ENCODE results near the gene SPRYD3.
"Not testable (repeated sequence)": the region's sequence is repeated elsewhere in the genome, so short reads cannot be mapped to it uniquely, and the experiment has no call there.

Gene SPRYD3

DNA sequence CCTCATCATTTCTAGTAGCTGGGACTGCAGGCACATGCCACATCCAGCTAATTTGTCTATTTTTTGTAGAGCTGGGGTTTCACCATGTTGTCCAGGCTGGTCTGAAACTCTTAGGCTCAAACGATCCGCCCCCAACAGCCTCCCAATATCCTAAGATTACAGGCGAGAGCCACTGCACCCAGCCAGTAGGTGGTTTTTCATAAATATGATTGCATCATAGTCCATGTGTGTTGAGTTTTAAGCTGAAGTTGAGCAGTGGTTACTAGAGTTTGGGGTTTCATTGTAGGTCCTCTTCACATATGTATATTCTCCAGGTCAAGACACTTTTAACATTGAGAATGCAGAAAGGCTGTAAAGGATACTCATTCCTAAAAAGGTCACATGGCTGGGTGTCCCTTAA lies 42.4 kb downstream of the SPRYD3 start:
- Histone ChIP-seq H3K9me2 (replicated peaks; ENCODE audit: control insufficient read depth, low read length) (no peaks in the 10 kb centered on the region), H3F3A (ENCODE audit: control insufficient read depth, insufficient read depth) (peaks cover 30% of the 10 kb centered on the region), H3K4me3 (ENCODE audit: low read length) (no peak overlapping the region), H4K20me1 (ENCODE audit: control insufficient read depth, insufficient read depth, low read depth, low read length) (peaks cover 6% of the 10 kb centered on the region; the same call in 1 of the 2 replicates), H3K4me1 (ENCODE audit: control insufficient read depth, low read length) (no peaks in the 10 kb centered on the region), H3K27me3 (ENCODE audit: control insufficient read depth, low read length) (no peaks in the 10 kb centered on the region), H3K36me3 (ENCODE audit: control insufficient read depth, low read length) (peaks cover 82% of the 10 kb centered on the region), H3K79me2 (ENCODE audit: control insufficient read depth, low read length) (peaks cover 2% of the 10 kb centered on the region; the same call in 1 of the 2 replicates), H3K9me3 (ENCODE audit: control insufficient read depth, insufficient read depth, low read length) (no peaks in the 10 kb centered on the region), H3K4me2 (ENCODE audit: low read length) (no peak overlapping the region), H3K27ac (ENCODE audit: low read depth, low read length) (no peak overlapping the region)
- TF ChIP-seq, protein P1, sequence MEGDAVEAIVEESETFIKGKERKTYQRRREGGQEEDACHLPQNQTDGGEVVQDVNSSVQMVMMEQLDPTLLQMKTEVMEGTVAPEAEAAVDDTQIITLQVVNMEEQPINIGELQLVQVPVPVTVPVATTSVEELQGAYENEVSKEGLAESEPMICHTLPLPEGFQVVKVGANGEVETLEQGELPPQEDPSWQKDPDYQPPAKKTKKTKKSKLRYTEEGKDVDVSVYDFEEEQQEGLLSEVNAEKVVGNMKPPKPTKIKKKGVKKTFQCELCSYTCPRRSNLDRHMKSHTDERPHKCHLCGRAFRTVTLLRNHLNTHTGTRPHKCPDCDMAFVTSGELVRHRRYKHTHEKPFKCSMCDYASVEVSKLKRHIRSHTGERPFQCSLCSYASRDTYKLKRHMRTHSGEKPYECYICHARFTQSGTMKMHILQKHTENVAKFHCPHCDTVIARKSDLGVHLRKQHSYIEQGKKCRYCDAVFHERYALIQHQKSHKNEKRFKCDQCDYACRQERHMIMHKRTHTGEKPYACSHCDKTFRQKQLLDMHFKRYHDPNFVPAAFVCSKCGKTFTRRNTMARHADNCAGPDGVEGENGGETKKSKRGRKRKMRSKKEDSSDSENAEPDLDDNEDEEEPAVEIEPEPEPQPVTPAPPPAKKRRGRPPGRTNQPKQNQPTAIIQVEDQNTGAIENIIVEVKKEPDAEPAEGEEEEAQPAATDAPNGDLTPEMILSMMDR (IDR thresholded peaks at IDR 0.05; ENCODE audit: low read depth, low read length, poor library complexity, severe bottlenecking): no peak
- TF ChIP-seq EZH2phosphoT487 (IDR thresholded peaks at IDR 0.05; ENCODE audit: borderline replicate concordance, low read length): no peak

DNA sequence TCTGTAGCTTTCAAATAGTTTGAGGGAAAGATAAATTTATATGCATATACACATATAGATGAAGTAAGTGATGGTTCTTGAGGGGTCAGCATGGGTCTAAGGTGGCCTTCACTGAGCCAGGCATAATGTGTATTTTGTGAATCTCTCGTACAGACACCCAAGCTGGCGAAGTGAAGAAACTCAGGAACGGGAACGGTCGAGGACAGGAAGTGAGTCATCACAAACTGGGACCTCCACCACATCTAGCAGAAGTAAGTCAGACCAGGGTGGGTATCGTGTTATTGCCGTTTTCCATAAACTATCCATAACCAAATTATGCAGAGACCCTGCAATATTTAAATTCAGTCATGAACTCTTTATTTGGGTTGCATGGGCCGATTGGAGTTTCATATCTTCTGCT lies 44.7 kb downstream of the SPRYD3 start:
- Histone ChIP-seq H3K79me2 (ENCODE audit: control insufficient read depth, low read length) (peaks cover 14% of the 10 kb centered on the region), H4K20me1 (ENCODE audit: control insufficient read depth, insufficient read depth, low read depth, low read length) (peaks cover 6% of the 10 kb centered on the region; the same call in 1 of the 2 replicates), H3K9me2 (replicated peaks; ENCODE audit: control insufficient read depth, low read length) (no peaks in the 10 kb centered on the region), H3K4me1 (ENCODE audit: control insufficient read depth, low read length) (no peaks in the 10 kb centered on the region), H3K9me3 (ENCODE audit: control insufficient read depth, insufficient read depth, low read length) (no peaks in the 10 kb centered on the region), H3K4me2 (ENCODE audit: low read length) (no peak overlapping the region), H3K36me3 (ENCODE audit: control insufficient read depth, low read length) (peaks cover 86% of the 10 kb centered on the region), H3K4me3 (ENCODE audit: low read length) (no peak overlapping the region), H3K27me3 (ENCODE audit: control insufficient read depth, low read length) (no peaks in the 10 kb centered on the region), H3K27ac (ENCODE audit: low read depth, low read length) (no peak overlapping the region), H3F3A (ENCODE audit: control insufficient read depth, insufficient read depth) (peaks cover 38% of the 10 kb centered on the region)
- TF ChIP-seq EZH2phosphoT487 (IDR thresholded peaks at IDR 0.05; ENCODE audit: borderline replicate concordance, low read length): no peak
- TF ChIP-seq, protein P1 (IDR thresholded peaks at IDR 0.05; ENCODE audit: low read depth, low read length, poor library complexity, severe bottlenecking): no peak

DNA sequence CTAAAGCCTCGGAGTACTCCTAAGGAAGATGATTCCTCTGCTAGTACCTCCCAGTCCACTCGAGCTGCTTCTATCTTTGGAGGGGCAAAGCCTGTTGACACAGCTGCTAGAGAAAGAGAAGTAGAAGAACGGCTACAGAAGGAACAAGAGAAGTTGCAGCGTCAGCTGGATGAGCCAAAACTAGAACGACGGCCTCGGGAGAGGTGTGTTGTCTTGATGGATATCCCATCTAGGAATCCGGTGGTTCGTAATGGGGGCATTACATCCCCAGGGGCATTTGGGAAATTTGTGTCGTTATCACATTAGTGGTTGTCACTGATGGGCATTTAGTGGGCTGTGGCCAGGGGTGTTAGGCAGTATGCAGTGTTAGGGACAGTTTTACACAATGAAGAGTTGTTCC lies 45.4 kb downstream of the SPRYD3 start:
- H3K79me2 ChIP-seq (ENCODE audit: control insufficient read depth, low read length): peaks cover 14% of the 10 kb centered on the region
- H3K4me3 ChIP-seq (ENCODE audit: low read length); H3K9me3 ChIP-seq (ENCODE audit: control insufficient read depth, insufficient read depth, low read length); H3K4me2 ChIP-seq (ENCODE audit: low read length); H3K27me3 ChIP-seq (ENCODE audit: control insufficient read depth, low read length); H3K4me1 ChIP-seq (ENCODE audit: control insufficient read depth, low read length); H3K27ac ChIP-seq (ENCODE audit: low read depth, low read length); H3K9me2 ChIP-seq (replicated peaks; ENCODE audit: control insufficient read depth, low read length); H4K20me1 ChIP-seq (ENCODE audit: control insufficient read depth, insufficient read depth, low read depth, low read length): not testable (repeated sequence)
- peaks cover 36% of the 10 kb centered on the region for H3F3A ChIP-seq (ENCODE audit: control insufficient read depth, insufficient read depth)
- H3K36me3 ChIP-seq (ENCODE audit: control insufficient read depth, low read length): peaks cover 86% of the 10 kb centered on the region

DNA sequence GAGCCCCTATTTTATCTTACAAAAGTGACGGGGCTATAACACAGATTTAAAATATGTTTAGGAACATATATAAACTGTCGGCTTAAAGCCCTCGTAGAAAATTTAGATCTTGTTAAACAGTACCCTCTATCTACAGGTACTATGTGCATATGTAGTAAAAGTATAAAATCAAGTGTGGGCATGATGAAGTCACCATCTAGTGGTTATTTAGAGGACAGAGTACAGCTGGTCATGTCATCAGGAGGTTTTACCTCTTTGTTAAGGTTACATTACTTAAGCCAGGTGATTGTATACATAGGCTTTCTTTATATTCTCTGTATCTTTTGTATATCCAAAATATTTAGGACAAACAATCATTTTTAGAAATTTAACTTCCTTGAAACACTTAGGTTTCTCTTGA lies 47.6 kb downstream of the SPRYD3 start:
- Histone ChIP-seq H3K9me3 (ENCODE audit: control insufficient read depth, insufficient read depth, low read length) (no peaks in the 10 kb centered on the region), H3K79me2 (ENCODE audit: control insufficient read depth, low read length) (peaks cover 23% of the 10 kb centered on the region), H3K4me3 (ENCODE audit: low read length) (no peak overlapping the region), H3F3A (ENCODE audit: control insufficient read depth, insufficient read depth) (peaks cover 23% of the 10 kb centered on the region), H4K20me1 (ENCODE audit: control insufficient read depth, insufficient read depth, low read depth, low read length) (no peaks in the 10 kb centered on the region), H3K9me2 (replicated peaks; ENCODE audit: control insufficient read depth, low read length) (no peaks in the 10 kb centered on the region), H3K36me3 (ENCODE audit: control insufficient read depth, low read length) (peaks cover 85% of the 10 kb centered on the region), H3K4me2 (ENCODE audit: low read length) (no peak overlapping the region), H3K4me1 (ENCODE audit: control insufficient read depth, low read length) (no peaks in the 10 kb centered on the region), H3K27ac (ENCODE audit: low read depth, low read length) (no peak overlapping the region), H3K27me3 (ENCODE audit: control insufficient read depth, low read length) (no peaks in the 10 kb centered on the region)
- no peak for TF ChIP-seq EZH2phosphoT487 (IDR thresholded peaks at IDR 0.05; ENCODE audit: borderline replicate concordance, low read length)
- TF ChIP-seq, protein P1 (IDR thresholded peaks at IDR 0.05; ENCODE audit: low read depth, low read length, poor library complexity, severe bottlenecking): no peak

DNA sequence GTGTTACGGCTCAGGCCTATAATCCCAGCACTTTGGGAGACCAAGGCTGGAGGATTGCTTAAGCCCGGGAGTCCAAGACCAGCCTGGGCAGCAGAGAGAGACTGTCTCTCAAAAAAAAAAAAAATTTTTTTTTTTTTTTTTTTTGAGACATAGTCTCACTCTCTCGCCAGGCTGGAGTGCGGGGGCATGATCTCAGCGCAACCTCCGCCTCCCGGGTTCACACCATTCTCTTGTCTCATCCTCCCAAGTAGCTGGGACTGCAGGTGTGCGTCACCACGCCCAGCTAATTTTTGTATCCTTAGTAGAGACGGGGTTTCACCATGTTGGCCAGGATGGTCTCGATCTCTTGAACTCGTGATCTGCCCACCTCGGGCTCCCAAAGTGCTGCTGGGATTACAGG lies 52.2 kb downstream of the SPRYD3 start:
- H3K4me2 ChIP-seq (ENCODE audit: low read length); H3K4me3 ChIP-seq (ENCODE audit: low read length); H3K27ac ChIP-seq (ENCODE audit: low read depth, low read length); H3K9me2 ChIP-seq (replicated peaks; ENCODE audit: control insufficient read depth, low read length); H3K4me1 ChIP-seq (ENCODE audit: control insufficient read depth, low read length); H3K27me3 ChIP-seq (ENCODE audit: control insufficient read depth, low read length); H3K9me3 ChIP-seq (ENCODE audit: control insufficient read depth, insufficient read depth, low read length); H4K20me1 ChIP-seq (ENCODE audit: control insufficient read depth, insufficient read depth, low read depth, low read length): not testable (repeated sequence)
- Histone ChIP-seq H3F3A (ENCODE audit: control insufficient read depth, insufficient read depth) (peaks cover 24% of the 10 kb centered on the region), H3K36me3 (ENCODE audit: control insufficient read depth, low read length) (peaks cover 87% of the 10 kb centered on the region), H3K79me2 (ENCODE audit: control insufficient read depth, low read length) (peaks cover 41% of the 10 kb centered on the region)
